ENCODE data around the gene CNGB1. TPM values are rescaled to one million over a fixed set of nuclear protein-coding genes. Genes with fewer than 3 reads are reported as not detected.

CNGB1 gene
- polyA plus RNA-seq, 2 of the 4 experiments (the other 2 are of a cell fraction): 0.23 to 0.39 TPM

DNA sequence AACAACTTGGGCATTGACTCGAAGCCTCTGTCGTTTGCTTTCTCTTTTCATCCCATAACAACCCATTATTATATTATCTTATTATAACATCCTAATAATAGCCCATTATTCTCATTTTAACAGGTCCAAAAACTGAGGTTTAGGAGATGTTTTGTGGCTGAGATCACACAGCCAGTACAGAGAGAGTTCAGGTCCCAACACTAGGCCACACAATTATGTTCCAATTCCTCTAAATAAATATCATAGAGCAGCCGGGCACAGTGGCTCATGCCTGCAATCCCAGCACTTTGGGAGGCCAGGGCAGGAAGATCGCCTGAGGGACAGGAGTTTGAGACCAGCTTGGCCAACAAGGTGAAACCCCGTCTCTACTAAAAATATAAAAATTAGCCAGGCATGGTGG lies 128.3 kb downstream of the CNGB1 start:
- POLR2A ChIA-PET: no interaction called here
- Histone ChIP-seq H3K27ac (peak overlapping the region; percentile 26 to 40; a peak in 4 of 6 replicates), H3K4me3 (no peak overlapping the region), H3K4me2 (0 out of 3 replicates have a peak overlapping the region, but pooled peaks have one; percentile 8), H3K9me3 (no peaks in the 10 kb centered on the region), H3K4me1 (peaks cover 22% of the 10 kb centered on the region; the same call in 2 of the 3 replicates)
- 89% methylated on average over 5 of the region's 5 CpGs for WGBS (ENCODE audit: missing lambda C conversion rate)
- DNase-seq (ENCODE audit: low read depth in 1 of 2, low spot score in 1 of 2): no peak
- CTCF ChIA-PET: interaction anchor here (1.0 to 1.2 kb wide), 3 partner anchors 14 to 40 kb away, joined by 3 to 5 read pairs (median 4); partner anchors contain the start of gene KIFC3
- no peak for TF ChIP-seq HDAC2 (IDR thresholded peaks at IDR 0.05)
- no peak for ATAC-seq
- no peak for FAIRE-seq

DNA sequence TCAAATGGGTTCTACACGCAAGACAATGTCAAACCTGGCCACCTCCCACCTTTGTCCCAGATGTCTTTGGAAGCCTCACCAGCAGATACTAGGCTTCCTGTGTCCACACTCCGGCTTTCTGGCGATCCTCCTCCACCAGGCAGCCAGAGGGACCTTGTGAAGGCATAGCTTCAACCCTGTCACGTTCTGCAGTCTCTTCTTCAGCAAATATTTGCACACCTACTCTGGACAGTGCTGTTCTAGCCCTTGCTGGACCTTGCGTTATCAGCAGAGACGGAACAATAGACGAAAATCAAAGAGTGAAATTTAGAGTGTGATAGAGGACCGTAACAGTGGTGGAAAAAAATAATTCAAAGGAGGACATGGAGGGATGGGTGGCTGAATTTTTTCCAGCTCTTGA lies 130.1 kb downstream of the CNGB1 start:
- FAIRE-seq (no peak), ATAC-seq (no peak), DNase-seq (ENCODE audit: low read depth in 1 of 2, low spot score in 1 of 2) (no peak)
- WGBS (ENCODE audit: missing lambda C conversion rate): 92% methylated on average over 8 of the region's 8 CpGs
- Histone ChIP-seq H3K9me3 (no peaks in the 10 kb centered on the region), H3K4me3 (no peak overlapping the region), H3K27ac (peak overlapping the region in 1 of 2 experiments; percentile 53; a peak in 1 of 6 replicates), H3K4me1 (peaks cover 23% of the 10 kb centered on the region), H3K4me2 (no peak overlapping the region)
- POLR2A ChIA-PET: interaction anchor here (0.7 kb wide), 1 partner anchor 19 kb away, joined by 3 read pairs; no protein-coding TSS in a partner anchor
- no peak for TF ChIP-seq HOXB5 (CRISPR knock-in tag; IDR thresholded peaks at IDR 0.05)
- TF ChIP-seq POLR2AphosphoS2 (conservative IDR thresholded peaks at IDR 0.05; ENCODE audit: low read length): no peak
- TF ChIP-seq, protein P1, sequence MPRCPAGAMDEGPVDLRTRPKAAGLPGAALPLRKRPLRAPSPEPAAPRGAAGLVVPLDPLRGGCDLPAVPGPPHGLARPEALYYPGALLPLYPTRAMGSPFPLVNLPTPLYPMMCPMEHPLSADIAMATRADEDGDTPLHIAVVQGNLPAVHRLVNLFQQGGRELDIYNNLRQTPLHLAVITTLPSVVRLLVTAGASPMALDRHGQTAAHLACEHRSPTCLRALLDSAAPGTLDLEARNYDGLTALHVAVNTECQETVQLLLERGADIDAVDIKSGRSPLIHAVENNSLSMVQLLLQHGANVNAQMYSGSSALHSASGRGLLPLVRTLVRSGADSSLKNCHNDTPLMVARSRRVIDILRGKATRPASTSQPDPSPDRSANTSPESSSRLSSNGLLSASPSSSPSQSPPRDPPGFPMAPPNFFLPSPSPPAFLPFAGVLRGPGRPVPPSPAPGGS (IDR thresholded peaks at IDR 0.05): no peak
- CTCF ChIA-PET: interaction anchor here (0.7 to 3.6 kb wide), 6 partner anchors 14 to 264 kb away, joined by 3 to 21 read pairs (median 3); no protein-coding TSS in a partner anchor

GRCh38 chr16:57838161-57838560 lies 132.8 kb downstream of the CNGB1 start:
- ATAC-seq: 0 out of 6 replicates have a peak, but pooled peaks of 1 of the 2 experiments have one; percentile 8
- ChIA-PET CTCF (interaction anchor here (1.1 to 3.6 kb wide), 4 partner anchors 9 to 29 kb away, joined by 3 to 21 read pairs (median 4); no protein-coding TSS in a partner anchor), POLR2A (no interaction called here)

GRCh38 chr16:57837305-57838125 lies 133.4 kb downstream of the CNGB1 start:
- DNase-seq (ENCODE audit: low read depth in 1 of 2, low spot score in 1 of 2): no peak
- no peaks in the 10 kb centered on the region for H3K9me3 ChIP-seq
- no peak overlapping the region for H3K4me3 ChIP-seq
- H3K27ac ChIP-seq: peak overlapping the region in 1 of 2 experiments; percentile 84; a peak in 3 of 6 replicates
- WGBS (ENCODE audit: missing lambda C conversion rate): 85% methylated on average over 10 of the region's 10 CpGs
- CTCF ChIA-PET: interaction anchor here (1.1 kb wide), 1 partner anchor 22 kb away, joined by 3 read pairs; no protein-coding TSS in a partner anchor
- POLR2A ChIA-PET: no interaction called here
- no peak for FAIRE-seq
- ATAC-seq: no peak
- peaks cover 33% of the 10 kb centered on the region for H3K4me1 ChIP-seq
- H3K4me2 ChIP-seq: no peak overlapping the region
- no peak for TF ChIP-seq RARB (CRISPR knock-in tag; IDR thresholded peaks at IDR 0.05)
- no peak for TF ChIP-seq HDAC2 (IDR thresholded peaks at IDR 0.05)
- TF ChIP-seq, protein P2, sequence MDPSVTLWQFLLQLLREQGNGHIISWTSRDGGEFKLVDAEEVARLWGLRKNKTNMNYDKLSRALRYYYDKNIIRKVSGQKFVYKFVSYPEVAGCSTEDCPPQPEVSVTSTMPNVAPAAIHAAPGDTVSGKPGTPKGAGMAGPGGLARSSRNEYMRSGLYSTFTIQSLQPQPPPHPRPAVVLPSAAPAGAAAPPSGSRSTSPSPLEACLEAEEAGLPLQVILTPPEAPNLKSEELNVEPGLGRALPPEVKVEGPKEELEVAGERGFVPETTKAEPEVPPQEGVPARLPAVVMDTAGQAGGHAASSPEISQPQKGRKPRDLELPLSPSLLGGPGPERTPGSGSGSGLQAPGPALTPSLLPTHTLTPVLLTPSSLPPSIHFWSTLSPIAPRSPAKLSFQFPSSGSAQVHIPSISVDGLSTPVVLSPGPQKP (IDR thresholded peaks at IDR 0.05; ENCODE audit: low read depth, low read length): no peak
- TF ChIP-seq HOXB13 (CRISPR knock-in tag; IDR thresholded peaks at IDR 0.05; ENCODE audit: low read depth): no peak
- TF ChIP-seq EP300 (IDR thresholded peaks at IDR 0.05): no peak
- TF ChIP-seq ZFP36 (IDR thresholded peaks at IDR 0.05; ENCODE audit: borderline replicate concordance, partially characterized antibody): no peak
- TF ChIP-seq FOSL2 (IDR thresholded peaks at IDR 0.05): no peak
- no peak for TF ChIP-seq FOSL2 (CRISPR knock-in tag; IDR thresholded peaks at IDR 0.05)
- no peak for TF ChIP-seq TP53 (CRISPR knock-in tag; IDR thresholded peaks at IDR 0.05)
- TF ChIP-seq, protein P3, sequence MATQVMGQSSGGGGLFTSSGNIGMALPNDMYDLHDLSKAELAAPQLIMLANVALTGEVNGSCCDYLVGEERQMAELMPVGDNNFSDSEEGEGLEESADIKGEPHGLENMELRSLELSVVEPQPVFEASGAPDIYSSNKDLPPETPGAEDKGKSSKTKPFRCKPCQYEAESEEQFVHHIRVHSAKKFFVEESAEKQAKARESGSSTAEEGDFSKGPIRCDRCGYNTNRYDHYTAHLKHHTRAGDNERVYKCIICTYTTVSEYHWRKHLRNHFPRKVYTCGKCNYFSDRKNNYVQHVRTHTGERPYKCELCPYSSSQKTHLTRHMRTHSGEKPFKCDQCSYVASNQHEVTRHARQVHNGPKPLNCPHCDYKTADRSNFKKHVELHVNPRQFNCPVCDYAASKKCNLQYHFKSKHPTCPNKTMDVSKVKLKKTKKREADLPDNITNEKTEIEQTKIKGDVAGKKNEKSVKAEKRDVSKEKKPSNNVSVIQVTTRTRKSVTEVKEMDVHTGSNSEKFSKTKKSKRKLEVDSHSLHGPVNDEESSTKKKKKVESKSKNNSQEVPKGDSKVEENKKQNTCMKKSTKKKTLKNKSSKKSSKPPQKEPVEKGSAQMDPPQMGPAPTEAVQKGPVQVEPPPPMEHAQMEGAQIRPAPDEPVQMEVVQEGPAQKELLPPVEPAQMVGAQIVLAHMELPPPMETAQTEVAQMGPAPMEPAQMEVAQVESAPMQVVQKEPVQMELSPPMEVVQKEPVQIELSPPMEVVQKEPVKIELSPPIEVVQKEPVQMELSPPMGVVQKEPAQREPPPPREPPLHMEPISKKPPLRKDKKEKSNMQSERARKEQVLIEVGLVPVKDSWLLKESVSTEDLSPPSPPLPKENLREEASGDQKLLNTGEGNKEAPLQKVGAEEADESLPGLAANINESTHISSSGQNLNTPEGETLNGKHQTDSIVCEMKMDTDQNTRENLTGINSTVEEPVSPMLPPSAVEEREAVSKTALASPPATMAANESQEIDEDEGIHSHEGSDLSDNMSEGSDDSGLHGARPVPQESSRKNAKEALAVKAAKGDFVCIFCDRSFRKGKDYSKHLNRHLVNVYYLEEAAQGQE (IDR thresholded peaks at IDR 0.05): no peak
- no peak for TF ChIP-seq ZNF302 (CRISPR knock-in tag; IDR thresholded peaks at IDR 0.05)
- TF ChIP-seq, protein P1 (IDR thresholded peaks at IDR 0.05): no peak
- no peak for TF ChIP-seq EHF (CRISPR knock-in tag; IDR thresholded peaks at IDR 0.05)

More at GRCh38 chr16:57838161-57838560, 132.8 kb downstream of the CNGB1 start:
- TF ChIP-seq BHLHE40 (IDR thresholded peaks at IDR 0.05; ENCODE audit: low read depth, low read length): no peak
- no peak for TF ChIP-seq NFE2L2 (conservative IDR thresholded peaks at IDR 0.05; ENCODE audit: low read length)
- TF ChIP-seq, protein P1 (IDR thresholded peaks at IDR 0.05): no peak
- no peak for TF ChIP-seq CBX2 (IDR thresholded peaks at IDR 0.05; ENCODE audit: borderline replicate concordance, low read depth)
- no peak for TF ChIP-seq ZSCAN20 (CRISPR knock-in tag; IDR thresholded peaks at IDR 0.05)
- TF ChIP-seq FOSB (CRISPR knock-in tag; IDR thresholded peaks at IDR 0.05): no peak
- TF ChIP-seq SREBF2 (IDR thresholded peaks at IDR 0.05): no peak
- no peak overlapping the region for H3K4me3 ChIP-seq
- H3K27ac ChIP-seq: peak overlapping the region in 1 of 2 experiments; percentile 59; a peak in 3 of 6 replicates
- no peaks in the 10 kb centered on the region for H3K9me3 ChIP-seq
- 83% methylated on average over 13 of the region's 13 CpGs for WGBS (ENCODE audit: missing lambda C conversion rate)
- H3K4me1 ChIP-seq: peaks cover 39% of the 10 kb centered on the region
- DNase-seq (ENCODE audit: low read depth in 1 of 2, low spot score in 1 of 2) (no peak), FAIRE-seq (no peak)
- no peak overlapping the region for H3K4me2 ChIP-seq
